PFSK-1 (cell line): ENCODE data around the gene ERBB4.

ENCODE experiments used
- FOXP2 ChIP-seq: optimal IDR thresholded peaks from 2 replicates; pipeline ENCODE3; 2011; ENCODE audit warnings: borderline replicate concordance, control low read depth, inconsistent platforms; ENCODE audit not compliant: insufficient read depth; ENCODE audit errors: extremely low read length, extremely low read depth
- POLR2AphosphoS5 ChIP-seq: IDR thresholded peaks from 2 replicates; pipeline ENCODE4 v1.6.1; 2012; ENCODE audit warnings: low read depth, mild to moderate bottlenecking, control low read depth, low read length, moderate library complexity
- SIN3A ChIP-seq: IDR thresholded peaks from 2 replicates; pipeline ENCODE4 v1.6.1; 2012; ENCODE audit warnings: mild to moderate bottlenecking, low read length, moderate library complexity, borderline replicate concordance; ENCODE audit not compliant: insufficient read depth
- TAF1 ChIP-seq: IDR thresholded peaks from 2 replicates; pipeline ENCODE4 v1.6.1; 2012; ENCODE audit warnings: low read length, control low read depth, borderline replicate concordance; ENCODE audit not compliant: insufficient read depth
- TF ChIP-seq, protein P1 (sequence below), 2 experiments: IDR thresholded peaks; 2 replicates each; pipeline versions ENCODE4 v1.6.1 to v1.8.0; 2011 to 2012; ENCODE audit warnings: low read depth in 2 of 2, low read length in 2 of 2, control low read depth in 1 of 2, inconsistent platforms in 1 of 2, mild to moderate bottlenecking in 1 of 2, moderate library complexity in 1 of 2; ENCODE audit not compliant: insufficient read depth in 1 of 2

ERBB4 gene

DNA sequence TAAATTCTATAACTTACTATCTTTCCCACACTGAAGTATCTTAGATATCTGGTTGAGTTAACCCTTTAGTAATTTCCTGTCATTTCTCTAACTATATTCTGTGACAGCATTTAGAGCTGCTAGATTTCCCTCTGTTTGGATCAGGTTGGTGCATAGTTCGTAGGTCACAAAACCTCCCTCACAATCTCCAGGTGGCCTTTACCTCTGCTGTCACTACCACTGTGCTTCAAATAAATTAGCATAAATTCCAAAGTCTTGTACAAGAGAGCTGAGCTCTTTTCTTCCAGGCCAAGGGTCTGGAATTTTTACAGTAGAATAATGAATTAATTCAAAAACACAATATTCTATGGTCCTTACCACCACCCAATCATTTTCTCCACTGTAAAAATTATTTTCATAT is 739.7 kb downstream of the ERBB4 start:
- TF ChIP-seq FOXP2 (no peak), SIN3A (no peak), TAF1 (no peak), POLR2AphosphoS5 (no peak)
- TF ChIP-seq, protein P1, sequence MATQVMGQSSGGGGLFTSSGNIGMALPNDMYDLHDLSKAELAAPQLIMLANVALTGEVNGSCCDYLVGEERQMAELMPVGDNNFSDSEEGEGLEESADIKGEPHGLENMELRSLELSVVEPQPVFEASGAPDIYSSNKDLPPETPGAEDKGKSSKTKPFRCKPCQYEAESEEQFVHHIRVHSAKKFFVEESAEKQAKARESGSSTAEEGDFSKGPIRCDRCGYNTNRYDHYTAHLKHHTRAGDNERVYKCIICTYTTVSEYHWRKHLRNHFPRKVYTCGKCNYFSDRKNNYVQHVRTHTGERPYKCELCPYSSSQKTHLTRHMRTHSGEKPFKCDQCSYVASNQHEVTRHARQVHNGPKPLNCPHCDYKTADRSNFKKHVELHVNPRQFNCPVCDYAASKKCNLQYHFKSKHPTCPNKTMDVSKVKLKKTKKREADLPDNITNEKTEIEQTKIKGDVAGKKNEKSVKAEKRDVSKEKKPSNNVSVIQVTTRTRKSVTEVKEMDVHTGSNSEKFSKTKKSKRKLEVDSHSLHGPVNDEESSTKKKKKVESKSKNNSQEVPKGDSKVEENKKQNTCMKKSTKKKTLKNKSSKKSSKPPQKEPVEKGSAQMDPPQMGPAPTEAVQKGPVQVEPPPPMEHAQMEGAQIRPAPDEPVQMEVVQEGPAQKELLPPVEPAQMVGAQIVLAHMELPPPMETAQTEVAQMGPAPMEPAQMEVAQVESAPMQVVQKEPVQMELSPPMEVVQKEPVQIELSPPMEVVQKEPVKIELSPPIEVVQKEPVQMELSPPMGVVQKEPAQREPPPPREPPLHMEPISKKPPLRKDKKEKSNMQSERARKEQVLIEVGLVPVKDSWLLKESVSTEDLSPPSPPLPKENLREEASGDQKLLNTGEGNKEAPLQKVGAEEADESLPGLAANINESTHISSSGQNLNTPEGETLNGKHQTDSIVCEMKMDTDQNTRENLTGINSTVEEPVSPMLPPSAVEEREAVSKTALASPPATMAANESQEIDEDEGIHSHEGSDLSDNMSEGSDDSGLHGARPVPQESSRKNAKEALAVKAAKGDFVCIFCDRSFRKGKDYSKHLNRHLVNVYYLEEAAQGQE (IDR thresholded peaks at IDR 0.05; ENCODE audit: insufficient read depth in 1 of 2, low read depth in 2 of 2, low read length in 2 of 2), result no peak

DNA sequence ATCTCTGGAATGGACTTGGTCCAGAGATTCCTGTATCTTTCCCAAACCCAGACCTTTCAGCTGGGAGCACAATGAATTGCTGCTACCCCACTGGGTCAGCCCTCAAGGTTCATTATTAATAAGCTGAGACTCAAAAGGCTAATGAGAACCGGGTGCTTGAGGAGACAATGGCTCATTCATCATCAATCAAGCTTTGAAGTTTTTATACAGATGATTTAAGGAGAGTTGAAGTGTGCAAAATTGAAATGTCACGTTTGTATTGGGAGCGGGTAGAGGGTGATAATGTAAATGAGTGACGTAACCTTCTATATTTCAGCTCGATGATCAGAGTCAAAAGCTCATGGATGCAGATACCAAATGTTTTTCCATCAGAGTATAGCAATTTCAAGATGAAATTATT is 744.9 kb downstream of the ERBB4 start:
- TF ChIP-seq, protein P1 (IDR thresholded peaks at IDR 0.05; ENCODE audit: insufficient read depth in 1 of 2, low read depth in 2 of 2, low read length in 2 of 2), result no peak

DNA sequence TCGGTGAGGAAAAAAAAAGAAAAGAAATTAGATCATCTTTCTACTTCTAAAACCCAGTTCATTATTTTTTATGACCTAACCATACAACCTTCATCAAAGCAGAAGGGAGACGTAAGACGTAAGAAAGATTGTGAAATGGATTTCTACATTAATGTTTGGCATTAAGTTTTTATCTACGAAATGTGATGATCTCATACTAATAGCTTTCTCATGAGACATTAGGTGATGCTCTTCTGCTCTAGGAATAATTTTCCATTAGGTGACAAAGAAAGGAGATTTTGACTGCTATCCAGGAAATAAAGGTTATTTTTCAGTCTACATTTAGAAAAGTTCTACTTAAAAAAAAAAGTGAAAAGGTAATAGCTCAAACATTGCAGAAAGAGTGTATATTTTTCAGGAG is 748.6 kb downstream of the ERBB4 start:
- TF ChIP-seq SIN3A, result no peak
- TF ChIP-seq, protein P1 (IDR thresholded peaks at IDR 0.05; ENCODE audit: insufficient read depth in 1 of 2, low read depth in 2 of 2, low read length in 2 of 2), result no peak

DNA sequence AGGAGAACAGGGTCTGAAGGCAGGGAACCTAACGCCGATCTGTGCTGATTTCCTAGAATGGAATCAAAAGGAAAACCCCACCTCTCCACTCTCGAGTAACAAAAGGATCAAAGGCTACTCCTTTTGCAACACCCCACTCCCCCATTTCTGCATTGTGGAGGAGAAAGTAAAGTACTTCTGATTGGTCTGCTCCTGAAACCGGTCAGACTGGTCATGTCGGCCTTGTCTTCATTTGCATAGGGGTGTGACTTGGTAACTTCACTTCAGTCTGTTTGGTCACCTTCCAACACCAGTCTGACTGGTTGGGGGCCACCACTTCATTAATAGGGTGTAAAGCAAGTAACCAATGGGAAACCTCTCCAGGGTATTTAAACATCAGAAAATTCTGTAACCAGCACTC is 771.9 kb downstream of the ERBB4 start:
- TF ChIP-seq SIN3A, result no peak
- no peak for TF ChIP-seq POLR2AphosphoS5
- TF ChIP-seq TAF1, result no peak
- no peak for TF ChIP-seq FOXP2
- TF ChIP-seq, protein P1 (IDR thresholded peaks at IDR 0.05; ENCODE audit: insufficient read depth in 1 of 2, low read depth in 2 of 2, low read length in 2 of 2), result no peak

DNA sequence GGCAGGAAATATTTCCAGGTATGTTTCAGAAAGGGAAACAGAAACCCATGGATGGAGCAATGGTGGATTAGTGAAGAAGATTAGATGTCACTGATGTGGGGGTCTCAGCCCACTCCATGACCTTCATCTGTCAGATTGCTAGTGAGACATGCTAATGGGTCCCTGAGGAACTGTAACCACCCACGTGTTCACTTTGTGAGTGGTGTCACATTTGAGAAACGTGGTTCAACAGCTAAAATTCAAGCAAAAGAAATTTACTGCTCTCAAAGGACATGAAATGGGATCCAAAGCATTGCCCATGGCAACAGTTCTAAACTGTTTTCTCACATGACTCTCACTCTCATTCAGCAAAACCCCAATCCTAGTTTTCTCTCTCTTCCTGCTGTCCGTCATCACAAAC is 776.1 kb downstream of the ERBB4 start:
- TF ChIP-seq FOXP2 (no peak), TAF1 (no peak), SIN3A (no peak), POLR2AphosphoS5 (no peak)
- TF ChIP-seq, protein P1 (IDR thresholded peaks at IDR 0.05; ENCODE audit: insufficient read depth in 1 of 2, low read depth in 2 of 2, low read length in 2 of 2), result no peak
